Right renal cortex interstitium (tissue), 3 donors: ENCODE results near the gene AFF2. TPM values are rescaled to one million over a fixed set of nuclear protein-coding genes. Genes with fewer than 3 reads are reported as not detected.
"Not testable (repeated sequence)": the region's sequence is repeated elsewhere in the genome, so short reads cannot be mapped to it uniquely, and the experiment has no call there.

Experiments used
- DNase-seq, 3 donors: peaks; one replicate each; pipeline ENCODE4 v3.0.0-alpha.2; 2013; ENCODE audit warnings: low read depth in 3 of 3, low spot score in 2 of 3
- polyA plus RNA-seq, 3 donors: library from polyadenylated mRNA; unstranded; fragments of 120-200 nt; gene quantifications; one replicate each; pipeline ENCODE4 v1.2.1, GENCODE V29; 2013; ENCODE audit not compliant: insufficient read length in 3 of 3

The AFF2 gene
- polyA plus RNA-seq, 3 donors, result 4.8 to 5.6 (median 5.6) TPM

GRCh38 chrX:148629434-148629833, 129.0 kb downstream of the AFF2 start:
- DNase-seq, result no peak

- no peak for DNase-seq
Observed at GRCh38 chrX:148632444-148632843, 132.0 kb downstream of the AFF2 start.

- DNase-seq, result no peak
Observed at GRCh38 chrX:148633218-148633908, 132.9 kb downstream of the AFF2 start.

DNA sequence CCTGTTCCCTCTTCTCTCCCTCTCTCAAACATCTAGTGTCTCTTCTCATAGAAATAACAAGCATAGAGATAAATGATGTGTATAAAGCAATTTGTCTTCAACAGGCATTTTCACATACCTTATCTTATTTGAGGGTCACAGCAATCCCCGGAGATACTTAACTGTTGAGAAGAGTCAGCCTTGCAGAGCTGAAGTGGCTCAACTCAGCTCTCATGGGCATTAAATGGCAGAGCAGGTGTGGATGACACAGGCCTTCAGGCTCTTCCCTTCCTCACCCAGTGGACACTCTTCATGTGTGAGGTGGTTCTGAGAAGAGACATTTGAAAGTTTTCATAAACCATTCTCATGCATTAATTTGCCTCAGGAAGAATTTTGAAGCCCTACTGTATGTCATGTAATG, 134.2 kb downstream of the AFF2 start:
- DNase-seq, result no peak

- no peak for DNase-seq
Observed at GRCh38 chrX:148643460-148643859, 143.0 kb downstream of the AFF2 start.

GRCh38 chrX:148647651-148648050, 147.2 kb downstream of the AFF2 start:
- DNase-seq, result no peak

- DNase-seq, result no peak
Observed at GRCh38 chrX:148649145-148649795, 148.9 kb downstream of the AFF2 start.

GRCh38 chrX:148658115-148658730, 157.8 kb downstream of the AFF2 start:
- no peak for DNase-seq

GRCh38 chrX:148659481-148659880, 159.1 kb downstream of the AFF2 start:
- DNase-seq, result no peak

DNA sequence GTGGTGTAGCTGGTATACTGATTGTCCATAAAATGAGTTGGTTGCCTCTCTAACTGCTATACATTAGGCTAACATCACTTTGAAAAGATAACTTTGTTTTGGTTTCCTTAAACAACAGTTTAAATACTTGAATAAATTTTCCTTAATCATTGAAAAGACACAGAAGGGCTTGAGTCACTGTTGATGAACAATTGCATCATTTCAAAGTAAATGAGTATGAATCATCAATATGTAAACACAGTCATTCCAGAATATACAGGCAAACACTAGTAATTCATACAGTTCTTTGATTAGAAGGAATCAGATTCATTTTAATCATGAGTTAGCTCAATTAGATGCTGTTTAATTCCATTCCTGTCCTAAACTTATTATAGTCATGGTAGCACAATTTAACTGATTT, 160.6 kb downstream of the AFF2 start:
- DNase-seq, result no peak

- DNase-seq, result no peak
Observed at GRCh38 chrX:148662014-148662413, 161.6 kb downstream of the AFF2 start.

- DNase-seq, result no peak
Observed at GRCh38 chrX:148664171-148664570, 163.8 kb downstream of the AFF2 start.

DNA sequence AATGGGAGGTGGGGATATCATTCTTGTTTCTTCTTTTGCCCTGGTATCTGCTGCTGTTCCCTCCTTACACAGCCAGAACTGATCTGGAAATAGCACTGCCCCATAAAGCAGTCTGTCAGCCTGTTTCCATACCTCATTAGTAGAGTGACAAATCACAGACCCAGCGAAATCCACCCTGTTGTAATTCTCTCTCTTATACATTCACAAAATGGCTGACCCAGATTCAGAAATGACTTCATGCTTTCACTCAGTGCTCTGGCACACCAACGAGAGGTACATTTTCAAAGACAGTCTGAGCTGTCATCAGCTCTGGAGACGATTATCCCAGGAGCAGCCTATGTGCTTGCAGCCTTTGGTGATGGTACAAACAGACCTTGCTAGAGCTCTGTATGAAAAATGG, 164.6 kb downstream of the AFF2 start:
- no peak for DNase-seq

DNA sequence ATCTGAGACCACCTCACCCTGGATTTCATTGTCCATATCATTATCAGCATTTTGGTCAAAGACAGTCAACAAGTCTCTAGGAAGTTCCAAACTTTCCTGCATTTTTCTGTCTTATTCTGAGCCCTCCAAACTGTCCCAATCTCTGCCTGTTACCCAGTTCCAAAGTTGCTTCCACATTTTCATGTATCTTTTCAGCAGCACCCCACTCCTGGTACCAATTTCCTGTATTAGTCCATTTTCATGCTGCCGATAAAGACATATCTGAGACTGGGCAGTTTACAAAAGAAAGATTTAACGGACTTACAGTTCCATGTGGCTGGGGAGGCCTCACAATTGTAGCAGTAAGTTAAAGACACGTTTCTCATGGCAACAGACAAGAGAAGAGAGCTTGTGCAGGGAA, 168.8 kb downstream of the AFF2 start:
- DNase-seq, result not testable (repeated sequence)

GRCh38 chrX:148670277-148670676, 169.9 kb downstream of the AFF2 start:
- DNase-seq, result no peak

DNA sequence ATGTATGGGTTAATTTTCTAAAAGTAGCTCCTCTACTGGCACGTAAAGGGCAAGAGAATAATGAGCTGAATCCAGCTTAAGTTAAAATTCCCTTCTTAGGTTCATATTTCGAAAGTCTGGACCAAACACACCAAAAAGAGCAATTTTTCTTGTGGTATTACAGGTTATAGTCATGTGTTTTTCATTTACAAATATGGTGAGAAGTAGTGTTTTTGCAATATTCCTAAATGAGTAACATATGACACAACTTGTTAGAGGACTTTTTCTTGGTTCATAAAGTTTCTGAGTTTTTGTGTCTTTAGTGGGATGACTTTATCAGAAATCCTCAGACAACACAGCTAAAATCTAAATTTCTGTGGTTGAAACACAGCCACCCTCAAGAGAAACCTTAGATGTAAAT, 172.1 kb downstream of the AFF2 start:
- DNase-seq, result no peak

- DNase-seq, result no peak
Observed at GRCh38 chrX:148681605-148682004, 181.2 kb downstream of the AFF2 start.

- no peak for DNase-seq
Observed at GRCh38 chrX:148682206-148682605, 181.8 kb downstream of the AFF2 start.

DNA sequence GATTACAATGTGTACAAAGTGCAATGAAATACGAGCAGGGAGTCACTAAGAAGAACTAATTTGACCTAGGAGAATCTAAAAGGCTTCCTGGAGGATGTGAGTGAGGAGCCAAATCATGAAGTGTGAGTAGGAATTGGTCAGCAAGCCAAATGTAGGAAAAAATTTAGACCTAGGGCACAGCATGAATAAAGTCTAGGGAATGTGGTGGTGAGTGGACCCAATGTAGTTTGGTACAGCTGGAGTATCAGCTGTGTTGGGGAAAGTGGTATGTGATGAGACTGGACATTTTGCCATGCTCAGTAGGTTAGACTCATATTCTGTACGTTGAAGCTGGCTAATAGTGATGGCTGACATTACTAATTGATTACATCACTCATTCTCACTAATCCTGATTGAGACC, 191.0 kb downstream of the AFF2 start:
- DNase-seq, result no peak

GRCh38 chrX:148695255-148695654, 194.8 kb downstream of the AFF2 start:
- no peak for DNase-seq

- DNase-seq, result no peak
Observed at GRCh38 chrX:148698221-148698620, 197.8 kb downstream of the AFF2 start.

- no peak for DNase-seq
Observed at GRCh38 chrX:148700021-148700420, 199.6 kb downstream of the AFF2 start.
